Effector memory CD8-positive, alpha-beta T cell (primary cell): Measurements from ENCODE around the gene PEX14.

Experiments
- ATAC-seq: fragments of 150-1000 bp; cut with Tn5 transposase; replicated peaks from 2 replicates; pipeline ENCODE4 v1.10.0; 2021; ENCODE audit warnings: mild to moderate bottlenecking, moderate library complexity
- DNase-seq, 3 experiments: peaks; one replicate each; pipeline ENCODE4 v3.0.0; 2021
- H3K27ac Mint-ChIP-seq, 2 donors: one replicate each; pipeline ENCODE4 v1.8.0; 2022; ENCODE audit warnings: mild to moderate bottlenecking in 2 of 2, mixed read lengths in 2 of 2, moderate library complexity in 2 of 2
- H3K27me3 Mint-ChIP-seq, 2 donors: one replicate each; pipeline ENCODE4 v1.8.0; 2022; ENCODE audit warnings: mixed read lengths in 2 of 2
- H3K36me3 Mint-ChIP-seq: one replicate; pipeline ENCODE4 v1.8.0; 2022; ENCODE audit warnings: mild to moderate bottlenecking, moderate library complexity, mixed read lengths; ENCODE audit not compliant: insufficient read depth
- H3K4me1 Mint-ChIP-seq, 2 donors: one replicate each; pipeline ENCODE4 v1.8.0; 2022; ENCODE audit warnings: low read depth in 2 of 2, mixed read lengths in 2 of 2
- H3K4me3 Mint-ChIP-seq, 2 donors: one replicate each; pipeline ENCODE4 v1.8.0; 2022; ENCODE audit warnings: mild to moderate bottlenecking in 2 of 2, mixed read lengths in 2 of 2, moderate library complexity in 2 of 2
- H3K9me3 Mint-ChIP-seq, 2 donors: one replicate each; pipeline ENCODE4 v1.8.0; 2022; ENCODE audit warnings: mixed read lengths in 2 of 2

Gene PEX14

DNA sequence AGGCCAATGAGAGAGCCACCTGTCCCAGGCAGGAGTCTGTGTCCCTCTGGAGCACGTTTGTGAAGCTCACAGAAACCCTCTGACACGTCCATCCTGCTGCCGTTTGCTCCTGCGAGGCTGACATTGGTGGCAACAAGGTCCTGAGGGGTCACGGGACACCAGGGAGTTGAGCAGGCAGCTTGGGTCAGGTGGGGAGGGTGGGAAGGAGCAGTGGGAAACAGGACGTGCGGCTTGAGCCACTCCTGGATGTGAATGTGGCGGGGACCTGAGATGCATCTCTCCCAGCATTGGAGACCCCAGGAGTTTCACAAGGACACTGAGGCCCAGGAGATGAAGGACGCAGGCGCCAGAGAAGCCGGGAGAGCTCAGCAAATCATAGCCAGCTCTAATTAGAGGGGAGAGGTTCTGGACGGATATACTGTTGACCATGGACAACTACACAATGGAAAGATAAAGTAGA, 149.0 kb downstream of the PEX14 start:
- DNase-seq (no peak), ATAC-seq (no peak)
- Mint-ChIP-seq H3K27me3 (no peaks in the 10 kb centered on the region), H3K27ac (peak overlapping the region in 1 of 2 donors; percentile 29), H3K4me3 (no peak overlapping the region), H3K9me3 (no peaks in the 10 kb centered on the region), H3K4me1 (no peaks in the 10 kb centered on the region), H3K36me3 (peaks cover 15% of the 10 kb centered on the region)

DNA sequence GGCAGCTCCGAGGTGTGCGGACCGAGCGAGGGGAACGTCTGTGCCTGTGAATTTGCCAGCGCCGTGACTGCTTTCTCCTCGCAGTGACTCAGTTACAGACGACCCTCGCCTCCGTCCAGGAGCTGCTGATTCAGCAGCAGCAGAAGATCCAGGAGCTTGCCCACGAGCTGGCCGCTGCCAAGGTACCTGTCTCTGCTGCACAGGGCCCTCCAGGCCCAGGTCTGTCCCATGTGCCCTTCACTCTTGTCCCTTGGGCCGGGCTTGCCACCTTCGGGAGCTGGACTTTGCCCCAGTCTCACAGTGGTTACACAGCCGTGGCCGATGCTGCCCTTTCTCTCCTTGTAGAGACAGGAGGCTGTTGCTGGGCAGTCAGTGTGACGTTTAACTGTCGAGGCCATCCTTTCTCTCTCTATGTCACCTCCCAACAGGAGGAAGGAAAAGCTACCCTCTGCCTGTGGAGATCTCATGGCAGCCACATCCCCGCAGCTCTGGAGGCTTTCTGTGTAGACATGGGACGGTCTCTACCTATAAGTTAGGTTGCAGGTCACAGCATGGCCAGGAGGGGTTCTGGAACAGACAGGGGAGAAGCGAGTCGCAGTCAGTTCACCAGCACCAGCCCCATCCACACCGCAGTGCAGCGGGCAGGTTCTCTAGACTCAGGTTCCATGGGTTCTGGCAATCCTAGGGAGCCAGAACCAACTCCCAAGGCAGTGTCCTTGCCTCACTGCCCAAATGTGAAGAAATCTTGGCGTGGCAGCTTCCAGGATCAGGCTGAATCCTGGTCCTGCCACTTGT, 149.7 kb downstream of the PEX14 start:
- DNase-seq: no peak
- H3K27ac Mint-ChIP-seq: peak overlapping the region in 1 of 2 donors; percentile 29

DNA sequence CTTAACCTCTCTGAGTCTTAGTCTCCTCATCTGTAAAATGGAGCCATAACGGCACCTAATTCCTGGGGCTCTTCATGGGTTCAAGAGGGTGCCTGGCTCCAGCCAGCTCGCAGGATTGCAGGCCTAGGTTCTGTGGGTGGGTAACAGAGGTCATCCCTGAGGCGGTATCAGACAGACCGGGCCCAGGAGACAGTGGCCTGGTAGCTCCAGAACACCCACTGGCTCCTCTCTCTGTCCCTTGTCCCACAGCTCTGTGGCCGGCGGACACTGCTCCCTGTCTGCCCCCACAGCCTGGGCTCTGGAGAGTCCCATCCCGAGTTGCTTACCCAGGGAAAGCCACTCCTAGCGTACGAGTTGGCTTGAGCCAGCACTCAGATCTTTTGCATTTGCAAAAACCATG, 150.3 kb downstream of the PEX14 start:
- DNase-seq (no peak), ATAC-seq (no peak)
- Mint-ChIP-seq H3K27me3 (no peaks in the 10 kb centered on the region), H3K4me1 (no peaks in the 10 kb centered on the region), H3K27ac (no peak overlapping the region), H3K4me3 (no peak overlapping the region), H3K36me3 (peaks cover 15% of the 10 kb centered on the region), H3K9me3 (no peaks in the 10 kb centered on the region)

More for the DNA sequence above, 149.7 kb downstream of the PEX14 start:
- H3K27me3 Mint-ChIP-seq: no peaks in the 10 kb centered on the region
- no peaks in the 10 kb centered on the region for H3K9me3 Mint-ChIP-seq
- no peaks in the 10 kb centered on the region for H3K4me1 Mint-ChIP-seq
- peaks cover 15% of the 10 kb centered on the region for H3K36me3 Mint-ChIP-seq
- no peak overlapping the region for H3K4me3 Mint-ChIP-seq
- no peak for ATAC-seq

DNA sequence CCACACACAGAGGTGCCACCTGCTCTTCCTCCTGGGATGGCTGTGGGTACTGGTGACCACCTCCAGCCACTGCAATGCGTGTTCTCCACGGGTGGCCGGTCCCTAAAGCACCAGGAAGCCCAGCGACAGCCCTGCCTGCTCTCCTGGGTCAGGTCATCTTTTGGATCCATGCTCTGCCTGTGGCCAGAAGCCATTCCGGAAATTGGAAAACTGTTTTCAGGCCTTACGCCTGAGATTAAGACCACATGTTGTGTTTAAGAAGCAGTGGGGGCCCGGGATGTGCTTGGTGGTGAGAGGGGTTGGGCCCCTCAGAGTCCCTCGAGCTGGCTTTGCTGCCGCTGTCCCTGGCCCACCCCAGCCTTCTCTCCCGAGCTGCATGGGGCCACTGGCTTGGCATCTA, 150.8 kb downstream of the PEX14 start:
- Mint-ChIP-seq H3K27me3 (no peaks in the 10 kb centered on the region), H3K4me3 (no peak overlapping the region), H3K27ac (peak overlapping the region in 1 of 2 donors; percentile 12), H3K36me3 (peaks cover 18% of the 10 kb centered on the region), H3K9me3 (no peaks in the 10 kb centered on the region), H3K4me1 (no peaks in the 10 kb centered on the region)
- no peak for DNase-seq
- no peak for ATAC-seq

DNA sequence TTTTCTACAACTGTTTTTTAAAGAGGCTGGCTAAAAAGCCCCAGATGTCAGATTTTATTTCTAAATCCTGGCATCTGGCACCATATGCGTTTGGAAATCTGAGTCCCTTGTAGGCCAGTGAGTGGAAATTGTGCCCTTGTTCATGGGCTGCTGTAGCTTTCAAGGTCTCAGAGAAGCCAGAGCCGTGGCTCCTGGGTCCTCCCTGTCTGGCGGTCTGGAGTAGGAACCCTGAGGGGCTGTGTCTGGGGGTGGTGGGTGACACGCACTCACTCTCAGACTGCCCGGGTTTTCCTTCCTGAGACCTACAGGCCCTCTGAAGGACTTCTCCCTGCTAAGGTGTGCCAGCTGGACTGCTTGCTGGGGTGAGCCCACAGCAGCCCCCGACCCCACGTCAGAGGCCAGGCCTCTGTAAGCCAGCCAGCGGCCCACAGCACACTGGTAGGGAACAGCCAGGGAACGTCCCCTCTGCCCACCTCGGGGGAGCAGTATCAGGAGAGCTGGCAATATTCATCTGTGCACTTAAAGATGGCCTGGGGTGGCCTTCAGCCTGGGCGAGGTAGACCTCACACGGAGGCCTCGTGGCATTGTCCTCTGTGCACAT, 151.5 kb downstream of the PEX14 start:
- DNase-seq (no peak), ATAC-seq (no peak)
- Mint-ChIP-seq H3K9me3 (no peaks in the 10 kb centered on the region), H3K27ac (peak overlapping the region in 1 of 2 donors; percentile 12), H3K4me1 (no peaks in the 10 kb centered on the region), H3K27me3 (no peaks in the 10 kb centered on the region), H3K4me3 (no peak overlapping the region), H3K36me3 (peaks cover 15% of the 10 kb centered on the region)

DNA sequence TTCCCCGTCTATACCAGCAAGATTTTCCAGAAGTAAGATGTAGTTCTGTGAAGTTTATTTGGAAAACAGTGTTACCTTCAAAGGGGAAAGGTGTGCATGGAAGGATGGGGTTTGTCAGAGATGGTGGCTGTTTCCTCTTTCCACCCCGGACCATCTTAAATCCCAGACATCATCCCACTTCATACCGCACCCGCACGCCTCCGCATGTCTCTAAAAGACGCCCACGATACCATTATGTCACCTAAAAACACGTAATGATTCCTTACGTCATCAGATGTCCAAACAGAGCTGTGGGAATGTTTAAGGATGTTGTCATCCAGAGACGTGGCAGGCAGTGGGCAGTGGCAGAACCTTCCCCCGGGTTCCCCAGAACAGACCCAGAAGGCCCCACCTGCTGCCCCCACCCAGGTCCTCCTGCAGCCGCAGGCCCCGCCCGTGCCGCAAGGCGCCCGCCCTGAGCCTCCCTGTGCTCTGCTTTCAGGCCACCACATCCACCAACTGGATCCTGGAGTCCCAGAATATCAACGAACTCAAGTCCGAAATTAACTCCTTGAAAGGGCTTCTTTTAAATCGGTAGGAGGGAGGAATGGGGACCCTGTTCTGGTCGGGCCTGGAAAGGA, 152.2 kb downstream of the PEX14 start:
- no peaks in the 10 kb centered on the region for H3K9me3 Mint-ChIP-seq
- H3K36me3 Mint-ChIP-seq: peaks cover 12% of the 10 kb centered on the region
- no peaks in the 10 kb centered on the region for H3K27me3 Mint-ChIP-seq

DNA sequence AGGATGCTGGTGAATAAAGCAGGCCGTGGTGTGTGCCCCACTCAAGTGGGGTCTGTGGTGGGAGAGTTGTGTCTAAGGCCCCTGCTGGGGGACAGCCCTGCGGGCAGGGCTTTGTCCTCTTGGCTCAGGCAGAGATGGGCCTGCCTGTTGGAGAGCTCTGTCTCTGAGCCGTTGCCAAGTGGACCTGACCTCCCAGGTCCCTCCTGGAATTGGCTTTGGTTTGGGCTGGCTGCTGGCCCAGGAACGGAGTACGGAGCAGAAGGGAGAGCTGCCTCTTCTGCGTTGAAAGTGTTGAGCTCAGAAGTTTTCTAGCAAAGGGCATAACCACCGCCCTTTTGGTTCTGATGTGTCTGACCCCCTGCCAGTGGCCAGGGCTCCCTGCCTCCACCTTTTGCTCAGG, 153.9 kb downstream of the PEX14 start:
- Mint-ChIP-seq H3K9me3 (no peaks in the 10 kb centered on the region), H3K27ac (no peak overlapping the region), H3K4me1 (no peaks in the 10 kb centered on the region), H3K27me3 (no peaks in the 10 kb centered on the region), H3K4me3 (no peak overlapping the region), H3K36me3 (peaks cover 5% of the 10 kb centered on the region)
- ATAC-seq: no peak
- no peak for DNase-seq

More for the DNA sequence above, 152.2 kb downstream of the PEX14 start:
- DNase-seq (no peak), ATAC-seq (no peak)
- Mint-ChIP-seq H3K27ac (no peak overlapping the region), H3K4me1 (no peaks in the 10 kb centered on the region), H3K4me3 (no peak overlapping the region)

DNA sequence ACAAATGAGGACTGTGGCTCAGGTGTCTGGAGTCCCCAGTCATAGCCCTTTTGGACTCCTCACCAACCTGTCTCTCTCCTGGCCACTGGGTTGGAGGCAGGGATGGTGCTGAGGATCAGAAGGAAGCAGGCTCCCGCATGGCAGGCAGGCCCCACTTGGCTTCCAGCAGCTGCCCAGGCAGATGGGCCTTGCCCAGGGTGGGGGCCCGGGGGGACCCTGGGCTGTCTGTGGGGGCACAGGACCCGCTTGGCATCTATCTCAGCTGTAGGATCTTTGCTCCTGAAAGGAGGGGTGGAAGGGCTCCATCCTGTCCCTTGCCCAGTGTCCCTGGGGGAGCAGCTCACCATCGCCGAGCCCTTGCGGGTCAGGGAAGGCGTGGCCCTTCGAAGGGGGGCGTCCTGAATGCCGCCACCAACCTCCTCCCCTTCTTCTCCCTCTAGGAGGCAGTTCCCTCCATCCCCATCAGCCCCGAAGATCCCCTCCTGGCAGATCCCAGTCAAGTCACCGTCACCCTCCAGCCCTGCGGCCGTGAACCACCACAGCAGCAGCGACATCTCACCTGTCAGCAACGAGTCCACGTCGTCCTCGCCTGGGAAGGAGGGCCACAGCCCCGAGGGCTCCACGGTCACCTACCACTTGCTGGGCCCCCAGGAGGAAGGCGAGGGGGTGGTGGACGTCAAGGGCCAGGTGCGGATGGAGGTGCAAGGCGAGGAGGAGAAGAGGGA, 154.5 kb downstream of the PEX14 start:
- DNase-seq (no peak), ATAC-seq (no peak)
- Mint-ChIP-seq H3K36me3 (peaks cover 5% of the 10 kb centered on the region), H3K9me3 (no peaks in the 10 kb centered on the region), H3K27ac (no peak overlapping the region), H3K4me1 (no peaks in the 10 kb centered on the region), H3K4me3 (no peak overlapping the region), H3K27me3 (no peaks in the 10 kb centered on the region)

DNA sequence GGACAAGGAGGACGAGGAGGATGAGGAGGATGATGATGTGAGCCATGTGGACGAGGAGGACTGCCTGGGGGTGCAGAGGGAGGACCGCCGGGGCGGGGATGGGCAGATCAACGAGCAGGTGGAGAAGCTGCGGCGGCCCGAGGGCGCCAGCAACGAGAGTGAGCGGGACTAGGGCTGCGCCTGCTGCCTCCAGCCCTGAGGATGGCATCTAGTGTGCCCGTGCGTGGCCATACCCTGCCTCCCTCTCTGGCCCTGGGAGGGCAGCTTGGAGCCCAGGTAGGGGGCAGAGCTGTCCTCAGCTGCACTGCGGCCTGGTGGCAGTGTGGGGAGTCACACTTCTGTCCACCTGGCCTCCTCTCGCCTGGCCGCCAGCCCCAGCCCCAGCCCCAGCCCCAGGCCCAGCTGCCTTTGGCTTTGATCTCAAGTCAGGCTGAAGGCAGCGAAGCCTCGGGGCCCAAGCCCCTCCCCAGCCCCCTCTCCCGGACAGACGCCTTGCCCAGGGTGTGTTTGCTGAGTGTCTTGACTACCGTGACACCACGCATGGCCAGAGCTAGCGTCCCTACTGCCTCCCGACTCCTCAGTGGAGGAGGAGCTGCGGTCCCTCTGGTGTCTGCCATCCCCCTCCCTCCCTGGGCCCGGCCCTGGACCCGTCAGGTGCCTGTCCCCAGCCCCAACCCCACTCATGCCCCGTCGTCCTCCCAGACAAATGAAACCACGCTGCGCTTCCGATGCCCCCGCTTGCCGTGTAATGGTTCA, 155.2 kb downstream of the PEX14 start:
- Mint-ChIP-seq H3K4me1 (no peaks in the 10 kb centered on the region), H3K27ac (peak overlapping the region in 1 of 2 donors; percentile 31), H3K9me3 (no peaks in the 10 kb centered on the region), H3K4me3 (no peak overlapping the region), H3K36me3 (peaks cover 5% of the 10 kb centered on the region), H3K27me3 (no peaks in the 10 kb centered on the region)
- DNase-seq (no peak), ATAC-seq (no peak)

DNA sequence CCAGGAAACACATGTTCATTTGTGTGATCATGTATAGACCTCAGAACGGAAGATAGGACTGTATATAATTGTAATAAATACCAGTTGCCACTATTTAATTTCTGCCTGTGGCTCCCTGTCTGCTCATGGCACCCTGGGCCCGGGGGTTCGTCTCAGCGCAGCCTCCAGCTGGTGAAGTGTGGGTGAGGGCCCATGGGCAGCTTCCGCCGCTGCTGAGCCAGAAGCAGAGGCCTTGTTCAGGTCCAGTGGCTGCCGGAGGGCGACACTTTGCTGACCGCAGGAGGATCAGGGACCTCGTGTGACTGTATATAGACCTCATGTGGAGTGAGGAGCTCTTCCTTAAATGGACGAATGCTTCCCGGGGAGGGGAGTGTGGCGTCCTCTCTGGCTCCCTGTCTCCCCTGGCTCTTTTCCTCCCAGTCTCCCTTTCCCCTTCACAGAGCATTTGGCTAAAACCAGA, 155.9 kb downstream of the PEX14 start:
- no peak for ATAC-seq
- no peaks in the 10 kb centered on the region for H3K27me3 Mint-ChIP-seq

DNA sequence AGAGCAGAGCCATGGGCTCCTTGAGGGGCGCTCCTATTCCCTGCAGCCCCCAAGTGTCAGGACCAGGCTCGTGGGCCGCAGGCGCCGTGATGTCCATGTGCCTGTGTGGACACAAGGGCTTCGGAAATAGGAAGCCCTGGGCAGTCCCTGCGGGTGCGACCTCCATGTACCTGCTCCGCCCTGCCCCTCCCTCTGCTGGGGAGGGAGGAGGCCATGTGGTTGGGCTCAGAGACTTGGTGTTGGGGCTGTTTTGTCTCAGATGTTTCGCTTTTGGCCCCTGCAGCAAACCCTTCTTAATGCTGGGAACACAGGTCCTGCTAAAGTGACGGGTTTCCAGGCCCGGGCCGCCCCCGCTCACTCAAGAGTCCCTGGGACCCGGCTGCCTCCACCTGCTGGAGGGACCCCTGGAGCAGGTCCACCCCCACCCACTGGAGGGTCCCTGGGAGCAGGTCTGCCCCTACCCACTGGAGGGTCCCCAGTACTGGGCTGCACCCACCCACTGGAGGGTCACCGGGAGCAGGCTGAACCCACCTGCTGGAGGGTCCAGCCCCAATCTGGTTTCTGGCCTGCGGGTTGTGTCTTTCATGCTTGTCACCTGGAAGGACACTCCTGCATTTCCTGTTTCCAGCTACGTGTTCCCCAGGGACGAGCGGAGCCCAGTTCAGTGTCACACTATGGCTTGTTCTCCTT, 156.5 kb downstream of the PEX14 start:
- no peak for DNase-seq
- H3K4me1 Mint-ChIP-seq: no peaks in the 10 kb centered on the region
- ATAC-seq: no peak
- H3K27ac Mint-ChIP-seq: no peak overlapping the region
- H3K9me3 Mint-ChIP-seq: no peaks in the 10 kb centered on the region
- H3K27me3 Mint-ChIP-seq: no peaks in the 10 kb centered on the region
- no peak overlapping the region for H3K4me3 Mint-ChIP-seq
- H3K36me3 Mint-ChIP-seq: peaks cover 5% of the 10 kb centered on the region

More for the DNA sequence above, 155.9 kb downstream of the PEX14 start:
- Mint-ChIP-seq H3K4me3 (no peak overlapping the region), H3K9me3 (no peaks in the 10 kb centered on the region), H3K27ac (peak overlapping the region in 1 of 2 donors; percentile 31), H3K36me3 (peaks cover 5% of the 10 kb centered on the region), H3K4me1 (no peaks in the 10 kb centered on the region)
- no peak for DNase-seq

DNA sequence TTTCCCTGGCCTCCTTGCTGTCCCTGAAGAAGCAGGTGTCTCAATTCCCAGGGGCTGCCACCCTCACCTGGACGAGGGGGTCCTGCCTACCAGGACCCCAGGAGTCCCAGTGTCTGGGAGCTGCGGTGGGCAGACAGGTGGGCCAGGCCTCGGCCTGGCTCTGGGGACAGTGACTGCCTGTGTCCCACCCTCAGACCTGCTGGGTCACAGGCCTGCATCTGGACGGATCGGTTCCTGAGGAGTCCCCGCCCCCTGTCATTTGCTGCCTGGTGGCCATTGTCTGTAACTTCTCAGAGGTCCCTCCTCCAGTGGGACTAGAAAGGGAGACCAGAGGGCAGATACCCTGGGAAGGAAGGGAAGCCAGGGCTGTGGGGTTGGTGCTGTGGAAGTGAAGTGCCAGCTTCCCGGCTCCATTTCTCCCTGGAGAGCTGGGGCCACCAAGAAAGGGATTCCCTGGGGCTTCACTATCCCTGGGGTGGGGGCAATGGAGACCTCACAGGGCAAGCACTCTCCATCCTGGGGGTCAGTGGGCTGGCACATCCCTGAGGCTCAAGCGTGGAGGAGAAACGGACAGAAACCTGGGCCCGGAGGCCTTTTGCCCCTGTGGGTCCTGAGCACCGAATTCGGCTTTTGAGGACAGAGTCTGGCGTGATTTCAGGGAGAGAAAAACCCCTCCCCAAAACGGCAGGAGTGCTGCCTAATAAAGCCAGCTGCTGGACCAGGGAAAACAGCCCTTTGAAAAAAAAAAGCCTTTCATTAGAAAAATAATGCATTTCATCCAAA, 157.3 kb downstream of the PEX14 start:
- ATAC-seq (no peak), DNase-seq (no peak)
- Mint-ChIP-seq H3K36me3 (peaks cover 6% of the 10 kb centered on the region), H3K27me3 (no peaks in the 10 kb centered on the region), H3K9me3 (no peaks in the 10 kb centered on the region), H3K4me3 (no peak overlapping the region), H3K27ac (no peak overlapping the region), H3K4me1 (peaks cover 0 to under 1% of the 10 kb centered on the region in 2 donors)
